HG03439 (cell line): ENCODE measurements around the gene ZMYND8.

ENCODE experiments used
- ATAC-seq: cut with Tn5 transposase; IDR thresholded peaks from one replicate; pipeline ENCODE4 v1.9.1; 2021; ENCODE audit warnings: mild to moderate bottlenecking, moderate library complexity; ENCODE audit not compliant: unreplicated experiment

Gene ZMYND8

GRCh38 chr20:47233333-47234188 lies 122.9 kb downstream of the ZMYND8 start:
- ATAC-seq, result no peak

GRCh38 chr20:47232518-47232917 lies 124.0 kb downstream of the ZMYND8 start:
- no peak for ATAC-seq

DNA sequence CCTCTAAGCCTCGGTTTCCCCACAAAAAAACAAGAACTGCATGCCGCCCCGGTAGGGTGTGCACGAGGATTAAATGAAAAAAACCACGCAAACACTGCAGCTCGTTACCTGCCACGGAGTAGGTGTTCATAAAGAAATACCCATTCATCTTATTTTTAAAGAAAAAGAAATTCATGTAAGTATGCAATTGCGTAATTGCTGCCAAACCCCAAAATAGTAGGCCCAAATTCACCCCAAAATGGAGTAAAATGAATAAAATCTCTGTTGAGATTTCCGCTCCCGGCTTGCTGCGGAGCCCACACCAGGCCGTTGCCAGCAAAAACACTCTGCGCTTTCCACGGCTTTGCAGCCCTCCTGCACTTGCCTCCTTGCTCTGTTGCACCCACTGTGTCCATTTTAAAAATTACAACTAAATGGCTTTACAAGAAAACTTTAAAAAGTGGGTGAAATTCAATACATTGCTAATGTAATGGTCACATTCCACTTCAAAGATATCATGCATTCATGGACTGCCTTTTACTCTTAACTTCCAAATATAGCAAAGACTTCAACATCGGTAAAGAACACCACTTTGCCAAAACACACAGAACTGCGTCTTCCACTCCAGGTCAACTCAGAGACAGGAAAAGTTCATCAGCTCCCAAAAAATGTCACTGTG lies 125.0 kb downstream of the ZMYND8 start:
- no peak for ATAC-seq

DNA sequence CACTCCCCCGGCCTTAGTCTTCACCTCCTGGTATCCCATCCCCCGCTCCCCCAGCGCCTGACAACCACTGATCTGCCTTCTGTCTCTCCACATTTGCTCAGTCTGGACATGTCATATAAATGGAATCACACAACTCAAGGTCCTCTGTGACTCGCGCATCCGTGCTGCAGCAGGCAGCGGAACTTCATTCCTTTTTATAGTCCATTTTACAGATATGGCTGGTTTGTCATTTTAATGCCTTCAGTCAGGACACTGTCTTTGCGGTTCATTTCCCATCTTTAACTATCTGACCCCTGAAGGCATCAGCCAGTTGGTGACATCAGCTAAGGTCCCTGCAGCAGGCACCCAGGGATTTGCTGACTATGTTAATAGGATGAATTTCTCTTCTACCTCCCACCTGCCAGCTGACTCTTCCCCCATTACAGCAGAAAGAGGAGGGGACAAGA lies 125.7 kb downstream of the ZMYND8 start:
- no peak for ATAC-seq

DNA sequence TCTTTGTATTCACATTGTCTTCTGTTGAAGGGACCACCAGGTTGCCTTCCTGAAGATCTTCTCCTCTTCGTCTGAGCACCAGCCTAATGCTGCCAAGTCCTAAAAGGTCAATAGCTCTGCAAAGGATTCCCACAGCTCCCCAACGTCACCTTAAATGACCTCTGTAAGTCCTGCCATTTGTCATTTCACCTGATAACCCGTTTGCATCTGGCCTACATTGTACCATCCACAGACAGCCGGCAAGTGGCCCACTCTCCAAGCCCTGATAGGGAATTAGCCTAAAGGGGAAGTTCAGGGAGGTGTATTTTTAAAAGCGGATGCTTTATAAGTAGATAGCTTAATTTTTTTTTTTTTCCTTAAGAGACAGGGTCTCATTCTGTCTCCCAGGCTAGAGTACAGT lies 127.8 kb downstream of the ZMYND8 start:
- ATAC-seq, result no peak

GRCh38 chr20:47227576-47227975 lies 128.9 kb downstream of the ZMYND8 start:
- no peak for ATAC-seq

DNA sequence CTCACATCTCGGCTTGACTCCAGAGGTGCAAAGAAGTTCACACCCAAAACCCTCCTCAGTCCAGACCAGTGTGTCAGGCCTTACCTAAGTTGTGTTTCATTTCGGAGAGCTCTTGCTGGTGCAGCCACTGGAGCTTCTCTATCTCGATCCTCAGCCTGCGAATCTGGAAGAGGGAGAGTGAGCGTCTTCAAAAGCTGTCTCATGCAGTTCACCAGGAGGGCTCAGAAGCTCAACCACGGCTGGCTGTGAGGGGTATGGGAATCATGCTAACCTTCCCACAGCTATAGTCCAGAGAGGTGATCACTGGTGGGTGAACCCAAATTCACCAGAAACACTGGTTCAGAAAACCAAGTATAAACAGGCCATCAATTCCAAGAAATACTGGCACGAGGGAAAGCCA lies 129.4 kb downstream of the ZMYND8 start:
- ATAC-seq, result no peak

DNA sequence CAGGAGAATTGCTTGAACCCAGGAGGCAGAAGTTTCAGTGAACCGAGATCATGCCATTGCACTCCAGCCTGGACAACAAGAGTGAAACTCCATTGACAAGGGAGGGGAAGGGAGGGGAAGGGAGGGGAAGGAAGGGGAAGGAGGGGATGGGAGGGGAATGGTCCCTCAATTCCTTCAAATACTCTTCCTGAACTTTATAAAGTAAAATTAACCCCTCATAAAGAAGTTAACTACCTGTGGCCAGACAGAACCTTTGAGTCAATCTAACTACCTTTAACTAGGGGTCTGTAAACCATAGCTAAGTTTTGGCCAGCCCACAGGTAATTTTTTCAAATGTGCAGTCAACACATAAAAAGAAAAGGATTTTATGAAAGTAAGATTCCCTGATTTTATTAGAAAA lies 131.0 kb downstream of the ZMYND8 start:
- no peak for ATAC-seq

GRCh38 chr20:47224857-47225256 lies 131.6 kb downstream of the ZMYND8 start:
- ATAC-seq, result no peak

DNA sequence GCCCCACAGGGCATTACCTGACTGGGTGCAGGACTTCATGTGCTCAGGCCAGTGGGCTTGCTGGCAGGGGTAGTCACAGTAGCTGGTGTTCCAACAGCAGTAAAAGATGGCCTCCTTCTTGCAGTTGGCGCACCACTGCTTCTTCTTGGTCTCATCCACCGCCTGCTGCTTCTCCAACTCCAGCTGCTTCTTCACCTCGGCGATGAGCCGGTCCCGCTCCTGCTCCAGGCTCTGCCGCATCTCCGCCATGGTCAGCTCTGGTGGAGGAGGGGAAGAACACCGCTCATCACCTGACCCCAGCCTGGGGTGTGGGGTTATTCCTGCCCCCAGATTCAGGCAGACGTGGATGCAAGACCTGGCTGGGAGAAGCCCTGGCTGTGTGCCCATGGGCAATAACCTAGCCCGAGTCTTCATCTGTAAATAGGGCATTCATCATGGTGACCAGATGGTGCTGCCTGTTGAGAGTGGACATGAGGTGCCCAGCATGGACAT lies 132.2 kb downstream of the ZMYND8 start:
- ATAC-seq, result no peak

DNA sequence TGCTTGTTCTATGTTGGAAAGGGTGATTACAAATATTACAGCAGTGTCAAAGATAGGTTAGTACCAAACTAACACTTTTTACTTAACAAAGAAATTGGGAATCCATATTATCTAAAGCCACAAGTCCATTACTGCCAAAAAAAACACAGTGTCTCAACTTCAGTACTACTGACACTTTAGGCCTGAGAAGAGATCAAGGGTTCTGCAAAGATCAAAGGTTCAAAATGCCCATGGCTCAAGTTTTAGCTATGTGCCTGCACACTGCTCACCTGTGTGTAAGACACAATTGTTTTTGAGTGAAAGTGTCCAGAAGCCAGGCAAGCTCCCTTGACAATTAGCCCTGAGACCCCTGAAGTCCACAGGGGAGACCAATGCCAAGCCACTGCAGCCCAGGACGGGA lies 132.6 kb downstream of the ZMYND8 start:
- no peak for ATAC-seq

DNA sequence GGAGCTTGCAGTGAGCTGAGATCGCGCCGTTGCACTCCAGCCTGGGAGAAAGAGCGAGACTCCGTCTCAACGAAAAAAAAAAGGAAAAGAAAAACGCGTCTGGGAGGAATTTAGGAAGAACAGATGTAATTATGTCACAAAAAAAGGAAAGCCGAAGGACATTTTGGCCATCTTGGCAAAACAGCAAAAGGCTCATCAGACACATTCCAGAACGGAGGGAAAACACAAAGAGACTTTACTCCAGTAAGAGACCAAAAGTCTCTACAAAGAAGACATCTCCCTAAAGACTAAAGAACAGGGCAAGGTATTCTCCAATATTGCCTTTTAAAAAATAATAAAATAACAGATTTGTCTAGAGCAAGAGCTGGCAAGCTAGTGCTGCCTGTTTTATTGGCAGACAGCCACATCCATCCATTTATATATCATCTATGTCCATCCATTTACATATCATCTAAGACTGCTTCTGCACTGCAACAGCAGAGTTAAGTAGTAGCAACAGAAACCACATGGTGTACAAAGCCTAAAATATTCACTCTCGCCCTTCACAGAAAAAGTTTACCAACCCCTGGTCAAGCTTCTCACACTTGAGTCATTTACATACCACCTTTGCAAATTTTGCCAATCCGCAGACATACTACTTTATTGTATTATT lies 133.9 kb downstream of the ZMYND8 start:
- no peak for ATAC-seq

DNA sequence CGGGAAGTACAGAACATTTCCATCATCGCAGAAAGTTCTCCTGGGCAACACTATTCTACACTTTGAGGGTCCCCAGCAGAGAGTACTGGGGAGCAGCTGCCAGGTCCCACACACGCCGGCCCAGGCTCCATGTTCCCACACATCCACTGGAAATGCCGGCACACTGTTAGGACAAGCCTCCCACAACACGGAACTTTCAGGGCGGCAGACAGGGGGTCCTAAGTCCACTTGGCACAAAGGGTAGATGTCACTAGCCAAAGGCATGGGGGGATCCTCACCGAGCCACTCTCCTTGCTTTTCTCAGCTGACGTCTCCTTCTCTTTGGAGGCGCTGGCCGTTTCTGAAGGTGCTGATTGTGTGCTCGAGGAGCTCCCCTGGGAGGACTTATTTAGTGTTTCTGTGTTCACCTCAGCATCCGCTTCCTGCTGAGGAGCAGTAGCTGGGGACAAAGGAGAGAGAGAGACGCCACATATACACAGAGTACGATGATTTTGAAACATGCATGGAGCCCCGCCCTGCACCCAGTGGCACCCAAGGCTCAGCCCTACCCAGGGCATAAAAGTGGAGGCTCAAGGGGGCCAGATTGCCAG lies 135.4 kb downstream of the ZMYND8 start:
- no peak for ATAC-seq

- no peak for ATAC-seq
These were observed 136.3 kb downstream of the ZMYND8 start for GRCh38 chr20:47220161-47220582.

GRCh38 chr20:47217482-47218446 lies 138.7 kb downstream of the ZMYND8 start:
- ATAC-seq, result no peak

DNA sequence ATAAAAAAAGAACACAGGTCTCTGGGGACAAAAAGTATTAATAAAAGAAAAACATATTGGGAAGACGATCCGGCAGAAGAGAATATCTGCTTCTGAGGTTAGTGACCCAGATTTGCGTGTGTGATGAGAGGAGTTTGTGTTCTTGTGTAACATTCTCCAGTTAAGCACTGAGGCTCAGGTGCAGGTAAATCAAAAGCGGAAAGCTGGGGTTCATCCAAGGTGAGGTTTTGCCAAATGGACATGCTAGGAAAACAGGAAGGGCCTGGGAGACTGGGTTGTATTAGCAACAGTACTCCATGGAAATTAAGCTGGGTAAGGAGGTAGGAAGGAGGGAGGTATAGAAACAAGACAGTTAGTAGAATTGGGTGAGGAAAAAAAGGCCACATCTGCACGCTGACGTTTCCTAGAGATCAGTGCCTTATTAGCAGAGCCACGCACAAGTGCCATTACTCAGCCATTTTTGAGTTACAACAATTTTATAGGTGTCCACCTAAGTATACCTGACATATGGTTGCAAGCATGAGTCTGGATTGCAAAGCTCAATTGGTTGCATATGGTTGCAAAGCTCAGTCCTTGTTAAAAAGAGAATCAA lies 139.6 kb downstream of the ZMYND8 start:
- no peak for ATAC-seq

- ATAC-seq, result no peak
These were observed 140.7 kb downstream of the ZMYND8 start for GRCh38 chr20:47215653-47216397.

GRCh38 chr20:47213966-47214365 lies 142.5 kb downstream of the ZMYND8 start:
- ATAC-seq, result no peak

- no peak for ATAC-seq
These were observed 143.8 kb downstream of the ZMYND8 start for GRCh38 chr20:47212606-47213207.
